HepG2 (cell line): ENCODE measurements around the gene ZNF23. TPM values are rescaled to one million over a fixed set of nuclear protein-coding genes. Genes with fewer than 3 reads are reported as not detected.
A peak's percentile ranks its signal among the peaks of the same experiment; 100 is the strongest.

Source experiments
- CEBPG ChIP-seq: IDR thresholded peaks from 2 replicates; pipeline ENCODE4 v1.6.1; 2016
- KDM5B ChIP-seq: sonication (generic); formaldehyde crosslinking; IDR thresholded peaks from 2 replicates; pipeline ENCODE4 v1.4.0; 2020; ENCODE audit warnings: missing genetic modification reagents, mild to moderate bottlenecking, borderline replicate concordance
- KLF12 ChIP-seq: sonication (generic); formaldehyde crosslinking; IDR thresholded peaks from 2 replicates; pipeline ENCODE4 v1.4.0; 2020; ENCODE audit warnings: missing genetic modification reagents, borderline replicate concordance
- LCORL ChIP-seq, 2 experiments: fragments of 450-650 bp in 1 of 2; sonication (generic) in 1 of 2; formaldehyde crosslinking in 1 of 2; IDR thresholded peaks; 2 replicates each; pipeline versions ENCODE4 v1.5.0 to v1.6.1; 2017 to 2020; ENCODE audit warnings: antibody characterized with exemption in 1 of 2, missing genetic modification reagents in 1 of 2
- MIXL1 ChIP-seq: IDR thresholded peaks from 2 replicates; pipeline ENCODE4 v1.6.1; 2016
- NFE2 ChIP-seq: sonication (generic); formaldehyde crosslinking; IDR thresholded peaks from 2 replicates; pipeline ENCODE4 v1.4.0; 2020; ENCODE audit warnings: missing genetic modification reagents
- SMAD1 ChIP-seq: sonication (generic); formaldehyde crosslinking; IDR thresholded peaks from 2 replicates; pipeline ENCODE4 v1.4.0; 2020; ENCODE audit warnings: missing genetic modification reagents, low read depth, mild to moderate bottlenecking, borderline replicate concordance
- STAT5B ChIP-seq: sonication (generic); formaldehyde crosslinking; IDR thresholded peaks from 2 replicates; pipeline ENCODE4 v1.4.0; 2020; ENCODE audit warnings: missing genetic modification reagents
- TCF7 ChIP-seq: sonication (generic); IDR thresholded peaks from 2 replicates; pipeline ENCODE4 v1.6.1; 2016; ENCODE audit warnings: antibody characterized with exemption, low read depth
- ZBTB1 ChIP-seq: sonication (generic); formaldehyde crosslinking; IDR thresholded peaks from 2 replicates; pipeline ENCODE4 v1.4.0; 2020; ENCODE audit warnings: missing genetic modification reagents, borderline replicate concordance
- ZNF205 ChIP-seq: IDR thresholded peaks from 2 replicates; pipeline ENCODE4 v1.6.1; 2018; ENCODE audit warnings: missing biosample characterization, missing genetic modification reagents
- ZNF3 ChIP-seq: IDR thresholded peaks from 2 replicates; pipeline ENCODE4 v1.7.0; 2017; ENCODE audit warnings: inconsistent platforms
- ZNF557 ChIP-seq: sonication (generic); formaldehyde crosslinking; IDR thresholded peaks from 2 replicates; pipeline ENCODE4 v1.4.0; 2020; ENCODE audit warnings: missing genetic modification reagents
- ZNF775 ChIP-seq: sonication (generic); formaldehyde crosslinking; IDR thresholded peaks from 2 replicates; pipeline ENCODE4 v1.4.0; 2020; ENCODE audit warnings: missing genetic modification reagents, mild to moderate bottlenecking, moderate library complexity, borderline replicate concordance
- ZSCAN12 ChIP-seq: sonication (generic); formaldehyde crosslinking; IDR thresholded peaks from 2 replicates; pipeline ENCODE4 v1.9.0; 2021; ENCODE audit warnings: mild to moderate bottlenecking, missing genetic modification reagents
- polyA plus RNA-seq, 8 experiments: library from polyadenylated mRNA; depleted of rRNA in 3 of 8; stranded (reverse) in 7 of 8; unstranded in 1 of 8; fragments of >200 nt; fragmentation: Illumina TruSeq in 4 of 8; extraction: Trizol in 4 of 8; gene quantifications; 2 replicates each; pipeline versions ENCODE4 v1.2.1 to v1.2.3, GENCODE V29; 2011 to 2016; ENCODE audit warnings: low read depth in 4 of 8, missing spikeins in 1 of 8, mixed read lengths in 1 of 8; ENCODE audit not compliant: insufficient read depth in 1 of 8
- total RNA-seq, 5 experiments: library from RNA; depleted of rRNA; stranded (reverse); fragments of >200 nt; fragmentation: Illumina TruSeq; extraction: Trizol; gene quantifications; 2 replicates each; pipeline ENCODE4 v1.2.3, GENCODE V29; 2016; ENCODE audit warnings: low read depth in 1 of 5
- TF ChIP-seq, protein P1 (sequence below): sonication (generic); formaldehyde crosslinking; IDR thresholded peaks from 2 replicates; pipeline ENCODE4 v1.5.0; 2020; ENCODE audit warnings: missing genetic modification reagents
- TF ChIP-seq, protein P2 (sequence below): sonication (generic); formaldehyde crosslinking; IDR thresholded peaks from 2 replicates; pipeline ENCODE4 v1.8.0; 2023; ENCODE audit warnings: mild to moderate bottlenecking, missing genetic modification reagents
- TF ChIP-seq, protein P3 (sequence below): sonication (generic); formaldehyde crosslinking; IDR thresholded peaks from 2 replicates; pipeline ENCODE4 v1.5.0; 2020; ENCODE audit warnings: mild to moderate bottlenecking, missing genetic modification reagents, borderline replicate concordance
- TF ChIP-seq, protein P4 (sequence below): sonication (generic); formaldehyde crosslinking; IDR thresholded peaks from 2 replicates; pipeline ENCODE4 v1.9.0; 2022; ENCODE audit warnings: missing genetic modification reagents, mild to moderate bottlenecking, borderline replicate concordance
- TF ChIP-seq, protein P5 (sequence below): sonication (generic); formaldehyde crosslinking; IDR thresholded peaks from 2 replicates; pipeline ENCODE4 v1.8.0; 2022; ENCODE audit warnings: missing genetic modification reagents, mild to moderate bottlenecking, inconsistent platforms, borderline replicate concordance

Gene ZNF23
- total and polyA plus RNA-seq, 2 of the 13 experiments (the other 11 are each of a cell fraction or from before 2014, with no cell fraction given), result 8.6 to 12.2 TPM

DNA sequence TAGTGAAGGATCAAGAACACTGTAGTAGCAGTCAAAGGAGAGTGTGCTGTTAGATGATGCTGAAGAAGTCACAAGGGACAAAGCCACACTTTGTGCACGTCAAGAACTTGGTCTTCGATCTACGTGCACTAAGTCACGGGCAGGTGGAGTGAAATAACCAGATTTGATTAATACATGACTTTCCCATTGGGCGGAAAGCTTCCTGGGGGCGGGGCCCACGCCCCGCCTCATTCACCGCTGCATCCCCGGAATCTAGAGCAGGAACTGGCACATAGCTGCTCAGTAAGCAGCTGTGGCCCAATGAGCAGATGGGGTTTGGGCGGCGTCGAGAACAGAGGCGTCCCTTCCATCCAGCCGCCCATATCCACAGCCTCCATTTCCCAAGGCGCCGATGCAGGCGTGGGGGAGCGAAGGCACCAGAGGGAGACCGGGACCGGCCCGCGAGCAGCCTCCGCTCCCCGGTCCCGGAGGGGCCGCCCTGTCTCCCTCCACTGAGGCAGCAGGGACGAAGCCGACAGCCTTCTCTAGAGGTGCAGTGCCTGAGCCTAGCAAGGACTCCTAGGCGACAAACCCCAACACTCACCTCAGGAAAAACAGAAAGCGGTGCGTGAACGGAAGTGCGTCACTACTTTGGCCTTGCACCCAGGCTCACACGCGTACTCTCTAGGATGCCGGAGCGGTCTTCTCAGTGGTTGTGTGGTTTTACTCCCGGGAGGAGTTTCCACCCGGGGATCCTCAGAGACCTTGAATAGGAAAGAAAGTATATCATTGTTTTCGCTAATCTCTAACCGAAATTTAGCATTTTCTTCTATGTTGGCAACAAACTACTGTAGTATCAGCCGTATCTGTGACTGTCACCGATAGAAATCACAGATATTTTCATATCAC, 22.2 kb upstream of the ZNF23 start (continued):
- TF ChIP-seq ZNF557 (CRISPR knock-in tag), result no peak
- TF ChIP-seq NFE2 (CRISPR knock-in tag), result no peak
- TF ChIP-seq, protein P1, sequence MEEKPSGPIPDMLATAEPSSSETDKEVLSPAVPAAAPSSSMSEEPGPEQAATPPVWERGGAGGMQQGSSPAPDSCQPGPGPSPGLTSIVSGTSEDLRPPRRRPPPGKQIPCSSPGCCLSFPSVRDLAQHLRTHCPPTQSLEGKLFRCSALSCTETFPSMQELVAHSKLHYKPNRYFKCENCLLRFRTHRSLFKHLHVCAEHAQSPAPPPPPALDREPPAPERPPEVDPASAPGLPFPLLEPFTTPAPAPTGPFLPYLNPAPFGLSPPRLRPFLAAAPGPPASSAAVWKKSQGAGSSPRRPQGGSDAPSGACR, result peak; percentile 72; the same call in 1 of the 2 replicates
- peak; percentile 81 for TF ChIP-seq ZNF205
- TF ChIP-seq CEBPG, result peak; percentile 43; the same call in 1 of the 2 replicates
- TF ChIP-seq SMAD1 (CRISPR knock-in tag), result peak; percentile 94
- no peak for TF ChIP-seq LCORL (IDR thresholded peaks at IDR 0.05)
- TF ChIP-seq LCORL (CRISPR knock-in tag; IDR thresholded peaks at IDR 0.05), result peak; percentile 70
- peak; percentile 38; the same call in 1 of the 2 replicates for TF ChIP-seq ZNF775 (CRISPR knock-in tag)
- no peak for TF ChIP-seq ZBTB1 (CRISPR knock-in tag)
- 0 out of 2 replicates have a peak, but pooled peaks have one; percentile 41 for TF ChIP-seq ZSCAN12 (CRISPR knock-in tag)
- peak; percentile 72; the same call in 1 of the 2 replicates for TF ChIP-seq KDM5B
- 0 out of 2 replicates have a peak, but pooled peaks have one; percentile 1 for TF ChIP-seq STAT5B (CRISPR knock-in tag)
- TF ChIP-seq, protein P2, sequence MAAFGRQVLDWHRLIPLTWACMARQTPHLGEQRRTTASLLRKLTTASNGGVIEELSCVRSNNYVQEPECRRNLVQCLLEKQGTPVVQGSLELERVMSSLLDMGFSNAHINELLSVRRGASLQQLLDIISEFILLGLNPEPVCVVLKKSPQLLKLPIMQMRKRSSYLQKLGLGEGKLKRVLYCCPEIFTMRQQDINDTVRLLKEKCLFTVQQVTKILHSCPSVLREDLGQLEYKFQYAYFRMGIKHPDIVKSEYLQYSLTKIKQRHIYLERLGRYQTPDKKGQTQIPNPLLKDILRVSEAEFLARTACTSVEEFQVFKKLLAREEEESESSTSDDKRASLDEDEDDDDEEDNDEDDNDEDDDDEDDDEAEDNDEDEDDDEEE (CRISPR knock-in tag), result peak; percentile 78; the same call in 1 of the 2 replicates
- TF ChIP-seq MIXL1 (CRISPR knock-in tag), result peak; percentile 43; the same call in 1 of the 2 replicates
- TF ChIP-seq, protein P3, sequence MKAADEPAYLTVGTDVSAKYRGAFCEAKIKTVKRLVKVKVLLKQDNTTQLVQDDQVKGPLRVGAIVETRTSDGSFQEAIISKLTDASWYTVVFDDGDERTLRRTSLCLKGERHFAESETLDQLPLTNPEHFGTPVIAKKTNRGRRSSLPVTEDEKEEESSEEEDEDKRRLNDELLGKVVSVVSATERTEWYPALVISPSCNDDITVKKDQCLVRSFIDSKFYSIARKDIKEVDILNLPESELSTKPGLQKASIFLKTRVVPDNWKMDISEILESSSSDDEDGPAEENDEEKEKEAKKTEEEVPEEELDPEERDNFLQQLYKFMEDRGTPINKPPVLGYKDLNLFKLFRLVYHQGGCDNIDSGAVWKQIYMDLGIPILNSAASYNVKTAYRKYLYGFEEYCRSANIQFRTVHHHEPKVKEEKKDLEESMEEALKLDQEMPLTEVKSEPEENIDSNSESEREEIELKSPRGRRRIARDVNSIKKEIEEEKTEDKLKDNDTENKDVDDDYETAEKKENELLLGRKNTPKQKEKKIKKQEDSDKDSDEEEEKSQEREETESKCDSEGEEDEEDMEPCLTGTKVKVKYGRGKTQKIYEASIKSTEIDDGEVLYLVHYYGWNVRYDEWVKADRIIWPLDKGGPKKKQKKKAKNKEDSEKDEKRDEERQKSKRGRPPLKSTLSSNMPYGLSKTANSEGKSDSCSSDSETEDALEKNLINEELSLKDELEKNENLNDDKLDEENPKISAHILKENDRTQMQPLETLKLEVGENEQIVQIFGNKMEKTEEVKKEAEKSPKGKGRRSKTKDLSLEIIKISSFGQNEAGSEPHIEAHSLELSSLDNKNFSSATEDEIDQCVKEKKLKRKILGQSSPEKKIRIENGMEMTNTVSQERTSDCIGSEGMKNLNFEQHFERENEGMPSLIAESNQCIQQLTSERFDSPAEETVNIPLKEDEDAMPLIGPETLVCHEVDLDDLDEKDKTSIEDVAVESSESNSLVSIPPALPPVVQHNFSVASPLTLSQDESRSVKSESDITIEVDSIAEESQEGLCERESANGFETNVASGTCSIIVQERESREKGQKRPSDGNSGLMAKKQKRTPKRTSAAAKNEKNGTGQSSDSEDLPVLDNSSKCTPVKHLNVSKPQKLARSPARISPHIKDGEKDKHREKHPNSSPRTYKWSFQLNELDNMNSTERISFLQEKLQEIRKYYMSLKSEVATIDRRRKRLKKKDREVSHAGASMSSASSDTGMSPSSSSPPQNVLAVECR (CRISPR knock-in tag), result peak; percentile 94
- TF ChIP-seq, protein P4, sequence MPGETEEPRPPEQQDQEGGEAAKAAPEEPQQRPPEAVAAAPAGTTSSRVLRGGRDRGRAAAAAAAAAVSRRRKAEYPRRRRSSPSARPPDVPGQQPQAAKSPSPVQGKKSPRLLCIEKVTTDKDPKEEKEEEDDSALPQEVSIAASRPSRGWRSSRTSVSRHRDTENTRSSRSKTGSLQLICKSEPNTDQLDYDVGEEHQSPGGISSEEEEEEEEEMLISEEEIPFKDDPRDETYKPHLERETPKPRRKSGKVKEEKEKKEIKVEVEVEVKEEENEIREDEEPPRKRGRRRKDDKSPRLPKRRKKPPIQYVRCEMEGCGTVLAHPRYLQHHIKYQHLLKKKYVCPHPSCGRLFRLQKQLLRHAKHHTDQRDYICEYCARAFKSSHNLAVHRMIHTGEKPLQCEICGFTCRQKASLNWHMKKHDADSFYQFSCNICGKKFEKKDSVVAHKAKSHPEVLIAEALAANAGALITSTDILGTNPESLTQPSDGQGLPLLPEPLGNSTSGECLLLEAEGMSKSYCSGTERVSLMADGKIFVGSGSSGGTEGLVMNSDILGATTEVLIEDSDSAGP, result peak; percentile 79; the same call in 1 of the 2 replicates
- TF ChIP-seq KLF12 (CRISPR knock-in tag), result no peak
- TF ChIP-seq TCF7, result no peak
- TF ChIP-seq ZNF3 (CRISPR knock-in tag), result no peak
- TF ChIP-seq, protein P5, sequence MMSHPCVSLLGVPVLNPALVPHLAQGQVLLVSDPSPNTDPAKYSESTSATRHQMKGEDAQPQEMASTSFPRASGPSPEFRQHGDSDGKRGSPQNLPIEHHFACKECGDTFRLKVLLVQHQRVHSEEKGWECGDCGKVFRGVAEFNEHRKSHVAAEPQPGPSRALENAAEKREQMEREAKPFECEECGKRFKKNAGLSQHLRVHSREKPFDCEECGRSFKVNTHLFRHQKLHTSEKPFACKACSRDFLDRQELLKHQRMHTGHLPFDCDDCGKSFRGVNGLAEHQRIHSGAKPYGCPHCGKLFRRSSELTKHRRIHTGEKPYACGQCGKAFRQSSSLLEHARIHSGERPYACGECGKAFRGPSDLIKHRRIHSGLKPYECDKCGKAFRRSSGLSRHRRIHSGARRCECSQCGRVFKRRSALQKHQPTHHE, result no peak; the same call in 1 of the 2 replicates
